ENCODE data around the gene RADIL.
"Not testable (repeated sequence)": the region's sequence is repeated elsewhere in the genome, so short reads cannot be mapped to it uniquely, and the experiment has no call there.

Gene RADIL

GRCh38 chr7:4809666-4810065 lies 73.8 kb downstream of the RADIL start:
- DNase-seq: no peak

GRCh38 chr7:4809091-4809591 lies 74.4 kb downstream of the RADIL start:
- DNase-seq: peak in 16 of 58 donors; percentile 10 to 42 (median 28)

GRCh38 chr7:4808565-4808964 lies 75.0 kb downstream of the RADIL start:
- no peak for DNase-seq

GRCh38 chr7:4808026-4808425 lies 75.5 kb downstream of the RADIL start:
- no peak for DNase-seq

GRCh38 chr7:4807598-4808016 lies 75.9 kb downstream of the RADIL start:
- DNase-seq: no peak

GRCh38 chr7:4806983-4807597 lies 76.4 kb downstream of the RADIL start:
- no peak for DNase-seq

- no peak for DNase-seq
These were observed 77.6 kb downstream of the RADIL start for GRCh38 chr7:4805984-4806300.

GRCh38 chr7:4805110-4805983 lies 78.2 kb downstream of the RADIL start:
- DNase-seq: no peak

- no peak for DNase-seq
These were observed 79.9 kb downstream of the RADIL start for GRCh38 chr7:4803397-4804241.

- not testable (repeated sequence) for DNase-seq
These were observed 80.9 kb downstream of the RADIL start for GRCh38 chr7:4802577-4802976.

GRCh38 chr7:4801839-4802231 lies 81.7 kb downstream of the RADIL start:
- no peak for DNase-seq

- DNase-seq: no peak
These were observed 82.3 kb downstream of the RADIL start for GRCh38 chr7:4800926-4801838.

- DNase-seq: no peak
These were observed 83.0 kb downstream of the RADIL start for GRCh38 chr7:4800487-4800886.

- no peak for DNase-seq
These were observed 83.8 kb downstream of the RADIL start for GRCh38 chr7:4799508-4800268.

GRCh38 chr7:4798706-4799235 lies 84.7 kb downstream of the RADIL start:
- DNase-seq: peak in 1 of 58 donors; percentile 11

- DNase-seq: peak in 27 of 58 donors; percentile 3 to 56 (median 25)
These were observed 85.4 kb downstream of the RADIL start for GRCh38 chr7:4797858-4798705.

GRCh38 chr7:4796453-4796852 lies 87.1 kb downstream of the RADIL start:
- DNase-seq: no peak

GRCh38 chr7:4794591-4795350 lies 88.7 kb downstream of the RADIL start:
- DNase-seq: no peak

Data from anterior cingulate cortex (tissue), 58 donors.